Stimulated activated CD8-positive, alpha-beta memory T cell treated with anti-CD3 and anti-CD28 coated beads, Interleukin-12 subunit alpha, Interleukin-12 subunit beta, amount 100 ng/mL, for 24 hours (primary cell): Measurements from ENCODE around the gene P2RY14.

Experiments
- DNase-seq: peaks from one replicate; pipeline ENCODE4 v3.0.0-alpha.2; 2020; ENCODE audit errors: extremely low read depth

Gene P2RY14

DNA sequence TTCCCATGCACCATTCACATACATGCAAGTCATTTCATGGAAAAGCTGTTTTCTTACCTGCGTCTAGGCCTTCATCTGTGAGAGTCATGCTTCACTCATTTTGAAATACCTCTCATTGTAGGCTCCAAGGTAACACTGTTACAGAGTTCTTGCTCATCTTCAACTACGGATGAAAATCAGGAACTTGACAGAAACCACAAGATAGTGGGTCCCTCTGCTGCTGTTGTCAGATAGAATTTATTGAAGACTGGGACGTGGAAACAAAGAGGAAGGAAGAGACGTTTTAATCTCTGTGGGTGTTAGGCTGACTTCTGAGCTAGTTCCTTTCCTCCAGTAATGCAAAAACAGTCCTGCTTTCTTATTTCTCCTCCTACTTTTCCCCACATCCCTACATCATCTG, at the start of gene P2RY14:
TSS of gene P2RY14 (minus strand) at position 313 of the 400 bp plus-strand sequence. CDS start 64,226 bp downstream, outside the sequence.
- no peak for DNase-seq

GRCh38 chr3:151327571-151328198, 49.3 kb upstream of the P2RY14 start:
- DNase-seq, result no peak

DNA sequence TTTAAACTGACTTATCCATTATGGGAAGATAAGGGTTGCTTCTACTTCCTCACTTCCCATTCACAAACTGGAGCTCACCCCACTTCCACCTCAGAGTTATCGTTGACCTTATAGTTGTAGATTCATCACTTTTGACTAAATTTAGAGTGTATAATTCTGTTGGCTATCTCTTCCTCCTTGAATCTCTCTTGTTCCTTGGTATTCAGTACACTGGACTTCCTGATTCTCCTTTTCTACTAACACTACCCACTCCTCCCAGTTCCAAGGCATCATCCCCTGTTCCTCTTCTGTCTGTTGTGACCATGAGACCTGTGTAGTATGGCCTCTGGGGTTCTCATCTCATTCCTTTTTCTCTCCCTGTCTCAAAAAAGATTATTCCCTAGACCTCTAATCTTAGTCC, 44.2 kb upstream of the P2RY14 start:
- no peak for DNase-seq

DNA sequence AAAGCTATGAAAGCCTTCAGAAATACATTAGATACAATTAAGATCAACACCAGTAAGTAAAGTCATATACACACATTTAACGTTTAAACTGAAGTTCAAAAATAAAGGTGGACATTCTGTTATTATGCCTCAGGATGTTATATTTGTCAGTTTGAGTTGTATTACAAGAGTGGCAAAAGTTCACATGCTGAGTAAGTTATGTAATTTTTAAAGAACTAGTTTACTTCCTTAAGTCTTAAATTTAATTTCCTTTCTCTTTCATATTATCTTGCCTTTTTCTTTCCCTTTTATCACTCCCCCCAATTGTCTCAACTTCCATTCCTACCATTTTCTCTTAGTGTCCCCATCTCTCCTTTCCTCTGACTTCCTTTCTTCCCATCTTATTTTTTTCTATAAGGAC, 43.2 kb upstream of the P2RY14 start:
- DNase-seq, result no peak

- DNase-seq, result no peak
These were observed 41.8 kb upstream of the P2RY14 start for GRCh38 chr3:151320131-151320530.

DNA sequence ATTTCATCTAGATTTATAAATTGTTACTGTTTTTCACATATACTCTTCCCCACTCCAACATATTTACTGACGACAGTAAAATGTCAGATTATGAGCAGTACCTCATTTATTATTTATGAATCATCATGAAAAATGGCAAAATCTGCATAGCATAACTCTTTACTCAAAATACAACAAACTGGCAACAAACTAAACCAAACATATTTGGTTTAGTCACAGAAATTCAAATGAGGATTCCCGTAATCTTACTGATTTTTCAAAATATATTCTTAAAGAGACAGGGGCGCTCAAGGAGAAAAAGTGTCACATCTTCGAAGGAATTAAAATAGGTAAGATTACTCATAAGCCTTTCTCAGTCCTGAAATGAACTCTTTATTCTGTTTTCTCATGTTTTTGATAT, 41.3 kb upstream of the P2RY14 start:
- DNase-seq, result no peak

GRCh38 chr3:151318991-151319390, 40.6 kb upstream of the P2RY14 start:
- no peak for DNase-seq

DNA sequence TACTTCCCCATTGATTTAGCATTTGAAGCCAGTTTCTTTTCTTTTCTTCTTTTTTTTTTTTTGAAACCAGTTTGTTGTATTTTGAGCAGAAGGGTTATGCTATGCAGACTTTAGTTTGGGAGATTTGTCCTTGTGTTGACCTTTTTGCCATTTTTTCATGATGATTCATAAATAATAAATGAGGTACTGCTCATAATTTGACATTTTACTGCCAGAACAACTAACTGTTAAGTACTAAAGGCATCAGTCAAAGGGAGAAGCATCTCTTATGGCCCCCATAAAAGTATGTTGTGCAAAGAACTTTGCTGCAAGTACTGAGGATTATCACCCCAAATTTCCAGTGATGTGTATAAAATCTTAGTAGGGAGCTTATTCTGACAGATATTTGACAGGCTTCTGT, 40.0 kb upstream of the P2RY14 start:
- no peak for DNase-seq

DNA sequence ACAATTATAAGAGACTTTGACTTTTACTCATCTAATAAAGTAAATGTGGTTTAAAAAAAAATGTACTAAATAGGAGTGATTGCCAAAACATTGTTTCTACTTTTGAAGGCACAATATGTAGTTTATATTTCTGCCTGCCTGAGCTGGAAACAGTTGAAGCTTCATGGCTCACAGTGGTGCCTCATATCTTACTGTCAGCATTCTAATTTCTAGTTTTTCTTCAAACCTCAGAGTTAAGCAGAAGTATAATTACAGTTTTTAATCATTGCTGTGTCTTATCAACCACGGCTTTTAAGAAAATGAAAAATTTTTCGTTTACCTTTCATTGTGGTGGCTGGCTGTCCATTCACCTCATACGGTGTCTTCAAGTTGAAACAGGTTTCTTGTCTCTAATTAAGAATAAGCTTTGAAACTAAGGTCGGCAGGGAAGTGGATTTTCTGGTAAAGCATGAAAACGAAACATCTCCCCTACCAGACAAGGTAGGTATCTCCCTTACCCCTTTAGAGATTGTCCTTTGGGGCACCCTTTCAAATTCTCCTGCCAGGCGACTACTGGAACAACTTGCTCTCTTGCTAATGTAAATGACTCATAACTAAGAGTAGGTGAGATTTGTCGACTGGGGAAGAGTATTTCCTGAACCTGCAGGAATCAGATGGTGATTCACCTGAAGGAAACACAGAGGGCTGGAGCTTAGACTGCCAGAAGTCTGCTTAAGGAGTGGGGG, 38.1 kb upstream of the P2RY14 start, which contains the start of gene GPR87:
TSS of gene GPR87 (minus strand) at position 554 of the 725 bp plus-strand sequence. CDS start 16,720 bp downstream, outside the sequence.
- DNase-seq, result no peak

GRCh38 chr3:151315846-151316245, 37.5 kb upstream of the P2RY14 start:
- DNase-seq, result no peak

GRCh38 chr3:151315136-151315535, 36.8 kb upstream of the P2RY14 start:
- no peak for DNase-seq

- DNase-seq, result no peak
These were observed 36.3 kb upstream of the P2RY14 start for GRCh38 chr3:151314593-151314992.

DNA sequence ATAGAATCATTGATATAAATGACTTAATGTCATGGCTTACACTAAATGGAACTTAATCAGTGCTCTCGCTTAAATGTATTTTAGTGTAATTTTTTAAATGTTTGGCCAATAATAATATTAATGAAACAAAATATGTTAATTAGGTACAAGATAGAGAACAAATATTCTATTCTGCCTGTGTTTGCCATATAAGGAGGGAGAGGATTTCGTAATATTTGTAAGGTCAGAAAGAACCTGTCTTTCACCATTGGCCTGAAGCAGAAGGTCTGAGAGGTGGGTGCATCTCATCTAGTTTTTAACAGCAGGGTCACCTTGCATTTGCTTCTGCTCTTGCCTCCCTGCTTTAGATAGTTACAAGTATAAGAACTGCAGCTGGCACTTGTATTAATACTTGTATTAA, 35.8 kb upstream of the P2RY14 start:
- DNase-seq, result no peak

DNA sequence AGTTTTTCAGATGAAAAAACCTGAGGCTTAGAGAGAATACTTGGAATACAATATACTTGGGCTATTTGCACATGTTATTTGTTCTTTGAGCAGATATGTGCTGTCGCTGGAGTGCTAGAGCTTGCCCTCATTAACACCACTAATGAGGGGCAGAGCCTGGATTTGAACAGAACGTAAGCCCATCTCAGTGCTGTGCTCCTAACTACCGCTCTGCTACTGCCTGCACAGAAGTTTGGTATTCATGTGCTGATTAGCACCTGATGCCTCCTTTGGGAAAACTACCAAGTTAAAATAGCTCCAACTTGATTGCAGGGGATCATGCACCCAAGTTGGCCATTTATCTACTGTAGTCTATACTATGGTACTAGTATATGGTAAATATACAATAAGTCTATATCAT, 34.6 kb upstream of the P2RY14 start:
- DNase-seq, result no peak

GRCh38 chr3:151309566-151309965, 31.2 kb upstream of the P2RY14 start:
- no peak for DNase-seq

DNA sequence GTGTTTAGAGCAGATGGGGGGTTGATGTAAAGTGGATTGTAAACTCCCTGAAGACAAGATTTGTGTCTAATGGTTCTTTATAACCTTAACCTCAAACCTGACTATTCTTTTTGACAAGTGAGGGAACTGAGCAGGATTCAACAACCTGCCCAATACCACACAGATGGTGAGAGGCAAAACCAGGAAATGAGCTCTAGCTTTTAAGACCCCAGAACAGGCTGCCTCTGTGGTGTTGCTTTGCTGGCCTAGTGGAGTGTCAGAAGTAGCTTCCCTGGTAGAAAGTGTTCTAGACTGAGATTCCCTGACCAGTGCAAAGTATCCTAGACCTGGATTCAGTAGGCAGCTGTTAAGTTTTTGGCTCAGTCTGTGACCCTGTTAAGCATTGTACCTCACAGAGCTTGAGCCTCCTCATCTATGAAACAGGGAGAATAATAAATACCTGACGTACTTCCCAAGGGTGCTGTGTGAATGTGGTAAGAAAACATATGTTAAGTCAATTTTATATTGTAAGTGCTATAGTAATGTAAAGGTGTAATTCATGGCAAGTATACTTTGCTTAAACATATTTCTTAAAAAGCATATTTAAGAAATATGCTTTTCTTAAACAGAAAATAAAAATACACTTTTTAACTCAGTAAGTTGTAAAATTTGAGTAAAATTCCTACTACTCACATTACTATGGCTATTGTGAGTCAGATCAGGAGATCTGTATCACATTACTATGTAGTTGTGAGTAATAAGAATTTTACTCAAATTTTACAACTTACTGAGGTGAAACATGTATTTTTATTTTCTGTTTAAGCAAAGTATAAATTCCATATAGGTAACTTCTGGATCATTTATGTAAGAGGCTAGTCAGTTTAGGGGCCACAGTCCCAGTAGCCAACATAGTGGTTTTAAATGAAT, 29.5 kb upstream of the P2RY14 start:
- no peak for DNase-seq

DNA sequence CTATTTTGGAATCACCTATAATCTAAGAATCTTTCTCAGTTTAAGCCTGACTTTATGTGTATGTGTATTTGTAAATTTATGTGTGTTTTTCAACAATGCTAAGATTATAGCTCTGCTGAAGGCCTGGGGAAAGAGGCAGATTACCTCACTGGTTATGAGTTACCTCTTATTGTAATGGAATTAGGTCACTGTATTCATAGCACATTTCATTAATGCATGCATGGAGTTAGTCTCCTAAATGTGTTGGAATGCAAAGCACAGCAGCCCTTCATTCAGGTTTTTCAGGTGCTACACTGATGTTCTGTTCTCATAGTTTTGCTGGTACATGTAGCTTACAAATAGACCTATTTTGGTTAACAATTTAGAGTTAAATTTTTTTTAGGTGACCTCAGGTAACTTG, 28.8 kb upstream of the P2RY14 start:
- no peak for DNase-seq

GRCh38 chr3:151306168-151306810, 27.9 kb upstream of the P2RY14 start:
- no peak for DNase-seq

DNA sequence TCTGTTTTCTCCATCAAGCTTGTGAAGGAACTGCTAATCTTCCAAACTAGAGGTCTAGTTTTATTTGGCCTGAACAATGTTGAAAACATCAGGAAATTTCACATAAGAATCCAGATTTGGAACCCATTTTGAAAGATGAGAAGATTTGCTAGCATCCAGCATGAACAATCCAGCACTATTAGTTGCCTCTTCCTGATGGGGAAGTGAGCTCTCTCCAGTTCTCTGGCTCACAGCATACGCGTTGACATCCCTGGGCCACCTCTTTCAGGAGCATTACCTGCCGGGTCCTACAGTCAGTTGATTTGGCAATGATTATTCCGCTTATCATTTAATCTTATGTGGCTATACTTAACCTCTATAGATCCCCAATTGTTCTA, 27.4 kb upstream of the P2RY14 start:
- DNase-seq, result no peak

GRCh38 chr3:151305060-151305774, 26.9 kb upstream of the P2RY14 start:
- DNase-seq, result no peak

DNA sequence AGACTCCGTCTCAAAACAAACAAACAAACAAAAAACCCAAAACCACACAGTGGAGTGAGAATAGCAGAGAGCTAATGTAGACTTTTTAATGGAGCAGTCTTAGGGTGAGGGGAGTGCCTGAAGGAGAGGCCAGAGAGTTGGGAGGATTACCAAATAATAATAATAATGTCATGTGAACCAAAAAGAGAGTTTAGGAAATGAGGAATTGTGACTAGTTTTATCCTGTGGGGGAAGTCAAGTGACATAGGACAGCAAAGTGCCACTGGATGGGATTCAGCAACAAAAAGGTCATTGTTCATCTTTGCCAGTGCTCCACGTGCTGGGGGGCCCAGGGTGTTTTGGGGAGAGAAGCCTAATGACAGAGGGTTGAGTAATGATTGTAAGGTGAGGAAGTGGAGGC, 25.4 kb upstream of the P2RY14 start:
- DNase-seq, result no peak
